Panc1 (cell line): ENCODE results near the gene CCDC54.

ENCODE experiments used
- CTCF ChIP-seq: fragments of 450-650 bp; IDR thresholded peaks from 2 replicates; pipeline ENCODE4 v1.5.1; 2017; ENCODE audit warnings: mild to moderate bottlenecking
- POLR2AphosphoS5 ChIP-seq: IDR thresholded peaks from 2 replicates; pipeline ENCODE4 v1.6.1; 2012; ENCODE audit warnings: mild to moderate bottlenecking, low read depth, low read length, moderate library complexity
- REST ChIP-seq, 2 experiments: IDR thresholded peaks; 2 replicates each; pipeline ENCODE4 v1.6.1; 2011 to 2012; ENCODE audit warnings: low read depth in 2 of 2, control low read depth in 1 of 2, low read length in 1 of 2, mild to moderate bottlenecking in 1 of 2, moderate library complexity in 1 of 2; ENCODE audit not compliant: insufficient read depth in 1 of 2
- SIN3A ChIP-seq: IDR thresholded peaks from 2 replicates; pipeline ENCODE4 v1.6.1; 2012; ENCODE audit warnings: low read depth, mild to moderate bottlenecking, low read length, moderate library complexity, borderline replicate concordance; ENCODE audit not compliant: insufficient read depth

DNA sequence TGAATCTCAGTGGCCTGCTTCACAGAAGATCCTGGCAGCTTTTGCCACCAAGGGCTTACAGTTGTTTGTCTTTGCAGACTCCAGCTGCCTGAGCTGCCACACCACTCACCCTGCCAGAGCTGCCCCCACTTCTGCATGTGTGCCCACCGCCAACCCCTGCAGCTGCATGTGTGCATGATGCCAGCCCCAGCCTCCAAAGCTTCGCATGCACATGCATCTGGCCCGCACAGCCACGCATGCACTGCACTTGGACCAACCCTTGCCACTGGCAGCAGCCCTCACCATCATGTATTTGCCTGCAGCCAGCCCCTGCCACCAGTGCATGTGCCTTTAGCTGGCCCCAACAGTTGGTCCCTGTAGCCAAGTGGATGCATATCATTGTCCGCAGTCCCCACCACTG, 31.3 kb downstream of the CCDC54 start:
- no peak for TF ChIP-seq CTCF
- TF ChIP-seq SIN3A = no peak
- no peak for TF ChIP-seq REST (IDR thresholded peaks at IDR 0.05; ENCODE audit: insufficient read depth in 1 of 2, low read depth in 2 of 2, low read length in 1 of 2)
- no peak for TF ChIP-seq POLR2AphosphoS5
